ENCODE measurements around the gene LRRIQ3.
"Not testable (repeated sequence)": the region's sequence is repeated elsewhere in the genome, so short reads cannot be mapped to it uniquely, and the experiment has no call there.

- not testable (repeated sequence) for TF ChIP-seq CTCF (IDR thresholded peaks at IDR 0.05; ENCODE audit: borderline replicate concordance, extremely low read depth, low read length, poor library complexity, severe bottlenecking); EZH2 (IDR thresholded peaks at IDR 0.05; ENCODE audit: borderline replicate concordance, low read depth, low read length, severe bottlenecking)
Observed at GRCh38 chr1:74117370-74117769, 80.6 kb downstream of the LRRIQ3 start.
